ENCODE results near the gene NUDC. TPM values are rescaled to one million over a fixed set of nuclear protein-coding genes. Genes with fewer than 3 reads are reported as not detected.
"Not testable (repeated sequence)": the region's sequence is repeated elsewhere in the genome, so short reads cannot be mapped to it uniquely, and the experiment has no call there.

The NUDC gene
- total RNA-seq = 35.7 TPM

DNA sequence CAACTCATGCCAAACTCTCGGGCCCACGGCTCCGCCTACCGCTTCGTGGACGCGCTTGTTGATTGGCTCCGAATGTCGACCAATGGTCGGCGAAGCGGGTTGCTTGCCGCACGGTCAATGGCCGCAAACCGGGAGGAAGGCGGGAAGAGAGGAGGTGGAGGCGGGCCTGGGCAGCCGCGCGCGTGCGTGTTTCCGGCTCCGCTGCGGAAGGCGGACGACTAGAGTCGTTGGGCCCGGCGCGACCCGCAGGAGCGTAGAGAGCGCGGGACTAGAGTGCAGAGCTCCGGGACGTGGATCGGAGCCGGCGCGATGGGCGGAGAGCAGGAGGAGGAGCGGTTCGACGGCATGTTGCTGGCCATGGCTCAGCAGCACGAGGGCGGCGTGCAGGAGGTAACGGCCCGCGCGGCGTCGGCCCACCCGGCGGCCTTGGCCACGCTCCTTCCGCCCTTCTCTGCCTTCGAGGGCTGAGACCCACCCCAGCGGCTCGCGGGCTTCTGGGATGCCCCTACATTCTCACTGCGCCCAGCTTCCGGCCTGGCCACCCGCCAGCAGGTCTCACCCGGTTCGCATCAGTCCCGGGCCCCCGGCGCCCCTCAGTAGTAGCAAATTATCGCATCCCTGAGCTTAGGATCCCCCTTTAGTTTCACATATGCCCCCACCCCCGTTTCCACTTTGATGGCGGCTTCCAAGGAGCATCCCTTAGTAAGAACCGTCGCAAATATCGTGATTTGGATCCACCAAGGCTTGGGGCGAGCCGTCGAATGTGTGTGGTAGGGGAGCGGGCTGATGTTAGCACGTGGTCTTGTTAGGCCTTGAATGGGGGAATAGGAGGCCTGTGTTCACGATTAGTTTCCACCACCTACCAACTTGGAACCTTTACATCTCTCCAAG is at the start of gene NUDC:
TSS of gene NUDC (plus strand) at position 204 of the 891 bp plus-strand sequence. CDS start at position 310, 106 bp downstream.
- peak; percentile 97 for ATAC-seq

DNA sequence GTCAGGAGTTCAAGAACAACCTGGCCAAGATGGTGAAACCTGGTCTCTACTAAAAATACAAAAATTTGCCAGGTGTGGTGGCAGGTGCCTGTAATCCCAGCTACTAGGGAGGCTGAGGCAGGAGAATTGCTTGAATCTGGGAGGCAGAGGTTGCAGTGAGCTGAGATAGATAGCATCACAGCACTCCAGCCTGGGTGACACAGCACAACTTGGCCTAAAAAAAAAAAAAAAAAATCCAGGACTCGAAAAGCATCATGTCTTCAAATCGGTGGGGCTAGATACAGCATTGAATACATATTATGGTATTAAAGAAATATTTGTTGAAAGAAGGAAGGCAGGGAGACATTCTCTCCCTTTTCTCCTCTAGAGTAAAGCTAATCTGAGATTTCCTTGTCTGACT is 48.4 kb upstream of the NUDC start:
- ATAC-seq = not testable (repeated sequence)

DNA sequence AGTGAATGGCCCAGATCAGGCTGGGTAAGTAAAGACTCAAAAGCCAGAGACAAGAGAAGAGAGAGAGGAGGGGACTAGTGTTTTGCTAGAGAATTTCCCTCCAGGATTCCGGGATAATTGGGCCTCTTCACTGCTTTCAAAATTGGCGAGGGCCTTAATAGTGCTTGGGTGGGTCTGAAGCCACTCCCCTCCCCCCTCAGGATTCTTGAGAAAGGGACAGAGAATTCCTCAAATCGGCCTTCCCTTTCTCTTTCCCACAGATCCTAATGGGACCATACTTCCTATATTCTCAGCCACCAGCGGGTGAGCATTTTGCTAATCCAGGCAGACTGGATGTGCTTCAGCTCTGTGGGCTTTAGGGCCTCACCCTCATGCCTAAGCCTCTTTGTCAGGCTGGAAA is 46.6 kb upstream of the NUDC start:
- ATAC-seq = no peak

DNA sequence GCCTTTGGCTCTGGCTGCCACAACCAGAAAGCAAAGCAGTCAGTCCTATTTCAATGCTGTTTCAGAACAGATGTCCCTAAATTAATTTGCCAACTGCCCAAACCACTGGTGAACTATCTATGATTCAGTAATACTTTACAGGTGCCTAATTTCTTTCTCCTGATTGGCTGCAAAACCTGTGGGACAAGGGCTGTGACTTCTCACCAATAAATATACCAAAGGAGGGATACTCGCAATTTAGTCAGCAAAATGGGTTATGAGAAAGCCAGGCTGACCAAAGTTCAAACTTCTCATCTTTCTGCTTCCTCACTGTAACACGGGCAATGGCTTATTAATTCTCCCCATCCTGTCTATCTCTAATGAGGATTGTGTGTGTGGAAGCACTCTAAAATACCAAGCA is 44.2 kb upstream of the NUDC start:
- ATAC-seq = no peak

DNA sequence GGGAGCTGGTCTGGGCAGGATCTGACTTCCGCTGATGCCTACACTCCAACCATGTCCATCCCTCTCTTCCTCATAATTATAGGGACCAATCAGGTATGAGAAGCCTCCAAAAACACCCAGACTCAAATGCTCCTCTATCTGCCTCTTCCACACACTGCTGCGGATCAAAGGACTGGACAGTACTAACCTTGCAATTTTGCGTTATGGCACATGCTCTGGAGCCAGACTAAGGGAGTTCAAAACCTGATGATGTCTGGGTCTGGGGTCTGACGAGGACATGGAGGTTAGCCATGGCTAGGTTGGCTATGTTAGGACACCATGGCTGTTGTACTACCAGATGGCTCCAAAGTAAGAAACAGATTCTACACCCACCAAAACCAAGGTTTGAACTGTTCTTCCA is 41.8 kb upstream of the NUDC start:
- ATAC-seq = no peak

DNA sequence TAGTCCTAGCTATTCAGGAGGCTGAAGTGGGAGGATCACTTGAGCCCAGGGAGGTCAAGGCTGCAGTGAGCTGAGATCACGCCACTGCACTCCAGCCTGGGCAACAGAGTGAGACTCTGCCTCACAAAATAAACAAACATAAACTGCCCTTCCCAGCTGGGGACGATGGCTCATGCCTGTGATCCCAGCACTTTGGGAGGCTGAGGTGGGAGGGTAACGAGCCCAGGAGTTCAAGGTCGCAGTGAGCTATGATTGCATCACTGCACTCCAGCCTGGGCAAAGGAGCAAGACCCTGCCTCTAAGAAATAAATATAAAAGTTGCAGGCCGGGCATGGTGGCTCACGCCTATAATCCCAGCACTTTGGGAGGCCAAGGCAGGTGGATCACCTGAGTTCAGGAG is 39.9 kb upstream of the NUDC start:
- not testable (repeated sequence) for ATAC-seq

DNA sequence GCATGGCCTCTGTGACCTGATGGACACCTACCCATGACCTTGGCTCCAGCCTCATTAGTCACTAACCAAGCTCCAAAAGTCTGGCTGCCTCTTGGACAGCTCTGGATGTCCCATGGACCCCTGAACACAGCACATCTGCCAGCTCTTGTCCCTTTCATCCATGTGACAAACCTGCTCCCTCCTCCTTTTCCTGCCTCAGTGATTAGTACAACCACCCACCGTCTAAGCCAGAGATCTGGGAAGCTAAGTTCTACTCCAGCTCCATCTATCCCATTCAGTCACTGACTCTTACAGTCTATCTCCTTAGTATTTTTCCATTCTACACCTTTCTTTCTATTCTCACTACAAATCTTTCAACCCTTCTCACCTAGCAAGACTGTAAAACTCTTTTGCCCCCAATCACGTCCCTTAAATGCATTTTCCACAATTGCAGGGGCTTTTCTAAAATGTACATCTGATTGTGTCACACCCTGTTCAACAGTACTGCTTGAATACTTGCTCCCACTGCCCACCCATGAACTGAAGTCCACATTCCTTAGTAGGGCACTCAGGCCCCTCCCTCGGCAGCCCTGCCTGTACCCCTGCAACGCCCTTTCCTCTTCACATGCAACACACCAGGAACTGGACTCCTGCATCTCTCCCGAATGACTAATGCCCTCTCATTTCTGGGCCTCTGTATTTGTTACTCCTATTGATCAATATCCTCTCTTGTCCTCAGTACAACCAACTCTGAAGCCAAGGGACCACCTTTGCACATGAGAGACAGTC is 38.7 kb upstream of the NUDC start:
- no peak for ATAC-seq

DNA sequence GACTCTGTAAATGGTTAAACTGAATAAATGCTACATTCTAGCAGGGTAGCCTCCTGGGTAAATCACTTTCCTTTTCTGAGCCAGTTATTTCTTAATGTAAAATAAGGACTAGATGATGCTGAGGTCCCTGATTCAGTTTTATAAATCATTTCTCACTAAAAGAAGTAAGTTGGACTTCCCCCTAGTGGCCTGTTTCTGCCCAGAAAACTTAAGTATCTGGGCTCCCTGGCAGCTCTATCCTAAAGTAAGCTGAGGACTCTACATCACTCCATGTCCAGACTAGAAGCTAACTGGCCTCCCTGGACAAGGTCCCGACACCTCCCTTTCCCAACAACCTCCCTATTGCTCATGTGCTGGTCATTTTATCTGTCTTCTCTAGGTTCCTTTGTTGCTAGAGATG is 34.4 kb upstream of the NUDC start:
- ATAC-seq = no peak

DNA sequence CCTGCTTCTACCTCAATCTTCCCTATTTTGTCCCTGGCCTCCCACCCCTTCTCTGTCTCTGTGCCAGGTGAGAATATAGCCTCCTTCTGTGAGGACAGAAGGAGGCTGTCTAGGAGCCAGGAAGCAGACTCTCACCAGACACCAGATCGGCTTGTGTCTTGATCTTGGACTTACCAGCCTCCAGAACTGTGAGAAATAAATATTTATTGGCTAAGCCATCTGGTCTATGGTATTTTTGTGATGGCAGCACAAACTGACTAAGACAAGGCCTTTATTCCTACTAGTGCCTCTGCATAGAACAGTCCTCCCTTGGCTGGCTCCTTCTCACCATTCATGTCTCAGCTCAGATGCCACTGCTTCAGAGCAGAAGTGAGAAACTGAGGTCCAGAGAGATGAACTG is 33.3 kb upstream of the NUDC start:
- ATAC-seq = no peak

DNA sequence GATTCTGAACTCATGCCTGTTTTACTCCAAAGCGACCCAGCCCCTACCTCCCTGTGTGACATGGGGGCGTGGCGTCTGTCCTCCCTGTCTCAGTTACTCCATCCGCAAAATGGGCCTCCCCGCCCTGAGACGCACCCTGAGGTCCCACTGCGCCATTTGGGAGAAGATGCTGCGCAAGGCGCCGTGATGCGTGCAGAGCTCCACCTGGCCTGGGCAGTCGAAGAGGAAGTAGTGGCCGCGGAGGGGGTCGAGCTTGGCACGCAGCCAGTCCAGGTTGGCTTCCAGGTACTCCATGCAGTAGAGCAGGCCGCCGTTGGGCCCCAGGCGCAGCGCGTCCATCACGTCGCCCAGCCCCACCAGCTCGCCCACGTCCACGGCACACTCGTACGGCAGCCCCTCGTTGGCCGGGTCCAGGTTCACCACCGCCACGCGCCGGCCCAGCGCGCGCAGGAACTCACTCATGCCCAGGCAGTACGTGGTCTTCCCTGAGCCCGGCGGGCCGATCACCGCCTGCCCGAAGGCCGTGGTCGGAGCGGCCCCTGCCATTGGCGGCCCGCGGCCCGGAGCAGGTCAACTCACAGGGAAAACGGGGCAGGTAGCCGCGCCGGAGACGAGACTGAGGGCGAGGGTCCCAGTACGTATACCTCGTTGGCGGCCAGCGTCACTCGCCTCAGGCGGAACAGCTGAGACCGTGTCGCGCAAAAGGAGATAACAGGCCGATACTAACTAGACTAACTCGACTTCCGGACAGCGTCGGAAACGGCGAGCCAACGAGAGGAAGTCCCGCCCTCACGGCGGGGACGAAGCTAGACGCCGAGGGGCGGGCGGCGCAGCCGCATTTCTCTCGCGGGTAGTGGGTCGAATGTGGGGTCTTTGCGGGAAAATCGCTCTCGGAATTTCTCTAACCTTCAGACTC is 31.7 kb upstream of the NUDC start, which contains the start of gene GPN2:
TSS of gene GPN2 (minus strand) at position 733 of the 916 bp plus-strand sequence. CDS start at position 546, 187 bp downstream.
- peak; percentile 85 for ATAC-seq

DNA sequence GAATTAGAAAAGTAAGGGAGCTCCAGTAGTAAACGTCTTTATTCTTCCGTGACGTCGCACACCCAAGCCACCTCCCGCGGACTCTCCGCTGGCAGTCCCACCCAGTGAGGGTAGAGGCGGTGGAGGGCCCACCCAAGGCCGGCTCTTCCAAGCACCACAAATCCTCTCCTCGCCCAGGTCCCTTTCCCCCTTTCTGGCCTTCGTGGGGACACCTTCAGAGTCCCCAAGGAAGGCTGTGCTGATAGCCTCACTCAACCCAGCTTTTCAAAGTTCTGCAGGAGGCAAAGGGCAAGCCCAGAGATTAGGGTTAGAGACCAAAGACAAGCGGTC is 31.1 kb upstream of the NUDC start:
- peak; percentile 12 for ATAC-seq

DNA sequence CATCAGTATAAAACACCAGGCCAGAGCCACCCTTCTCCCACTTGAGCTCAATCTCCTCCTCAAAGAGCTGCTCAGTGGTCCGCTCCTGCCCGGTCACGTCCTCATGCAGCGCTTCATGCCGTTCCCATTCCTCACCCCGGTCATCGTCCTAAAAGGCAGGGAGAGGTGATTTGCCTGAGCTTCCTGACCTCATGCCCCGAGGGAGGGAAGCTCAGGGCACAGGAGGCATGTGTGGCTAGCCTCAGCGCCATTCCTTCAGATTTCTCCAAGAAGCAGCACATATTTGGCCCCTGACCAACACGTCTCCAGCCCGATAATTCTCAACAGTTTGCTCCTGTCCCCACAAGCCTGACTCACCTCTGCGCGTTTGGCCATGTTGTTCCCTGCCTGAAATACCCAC is 27.3 kb upstream of the NUDC start:
- ATAC-seq = no peak

DNA sequence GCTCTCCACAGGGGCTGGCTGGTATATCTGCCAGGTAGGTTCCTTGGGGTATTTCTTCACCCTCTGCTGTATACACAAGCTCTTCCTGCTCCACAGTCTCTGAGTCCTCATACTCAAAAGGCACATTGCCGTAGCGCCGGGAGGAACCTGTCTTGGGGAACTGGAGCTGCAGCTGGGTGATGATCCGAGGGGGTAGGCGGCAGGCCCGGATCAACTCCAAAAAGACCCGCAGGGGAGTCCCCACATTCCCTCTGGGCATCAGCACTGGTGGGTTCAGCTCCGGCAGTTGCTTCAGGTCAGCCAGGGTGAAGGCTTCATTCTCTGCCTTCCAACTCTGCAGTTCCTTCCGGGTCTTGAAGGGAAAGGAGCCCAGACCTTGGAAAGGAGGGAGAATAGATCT is 24.2 kb upstream of the NUDC start:
- ATAC-seq = no peak

DNA sequence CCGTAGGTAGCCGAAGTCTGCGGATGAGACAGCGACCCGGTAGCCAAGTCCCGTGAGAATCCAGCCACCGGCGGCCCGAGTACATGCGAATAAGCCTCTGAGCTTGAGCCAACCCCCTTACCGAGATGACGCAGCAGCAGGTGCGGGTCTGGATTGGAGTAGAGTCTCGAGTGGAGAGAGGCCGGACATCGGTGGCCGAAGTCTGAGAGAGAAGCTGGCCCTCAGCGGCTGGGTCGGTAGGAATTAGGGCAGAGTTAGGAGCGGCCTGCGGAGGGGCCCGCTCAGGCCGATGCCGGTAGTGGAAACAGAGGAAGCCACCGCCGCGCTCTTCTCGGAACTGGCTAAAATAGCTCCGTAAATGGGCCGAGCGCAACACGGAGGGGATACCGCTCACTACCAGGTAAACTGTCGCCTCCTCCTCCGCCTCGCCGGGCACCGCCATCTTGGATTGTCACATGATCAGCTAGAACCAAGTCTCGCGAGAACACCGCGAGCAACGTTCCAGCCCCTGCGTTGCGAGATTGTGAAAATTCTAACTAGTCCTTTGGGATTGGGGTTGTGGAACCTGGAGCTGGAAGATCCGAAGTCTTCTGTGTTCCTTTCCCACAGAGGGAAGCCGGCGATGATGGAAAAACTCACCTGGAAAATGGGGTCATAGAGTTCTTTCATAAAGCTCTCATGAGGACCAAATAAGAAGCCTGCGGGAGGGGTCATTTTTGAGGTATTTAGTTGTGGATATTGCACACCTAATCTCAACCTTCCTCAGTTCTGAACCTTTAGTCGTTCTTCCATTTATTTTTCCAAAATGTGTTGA is 21.3 kb upstream of the NUDC start, which contains the start of gene GPATCH3:
TSS of gene GPATCH3 (minus strand) at position 467 of the 814 bp plus-strand sequence. CDS start at position 442, 25 bp downstream.
- ATAC-seq = peak; percentile 85

DNA sequence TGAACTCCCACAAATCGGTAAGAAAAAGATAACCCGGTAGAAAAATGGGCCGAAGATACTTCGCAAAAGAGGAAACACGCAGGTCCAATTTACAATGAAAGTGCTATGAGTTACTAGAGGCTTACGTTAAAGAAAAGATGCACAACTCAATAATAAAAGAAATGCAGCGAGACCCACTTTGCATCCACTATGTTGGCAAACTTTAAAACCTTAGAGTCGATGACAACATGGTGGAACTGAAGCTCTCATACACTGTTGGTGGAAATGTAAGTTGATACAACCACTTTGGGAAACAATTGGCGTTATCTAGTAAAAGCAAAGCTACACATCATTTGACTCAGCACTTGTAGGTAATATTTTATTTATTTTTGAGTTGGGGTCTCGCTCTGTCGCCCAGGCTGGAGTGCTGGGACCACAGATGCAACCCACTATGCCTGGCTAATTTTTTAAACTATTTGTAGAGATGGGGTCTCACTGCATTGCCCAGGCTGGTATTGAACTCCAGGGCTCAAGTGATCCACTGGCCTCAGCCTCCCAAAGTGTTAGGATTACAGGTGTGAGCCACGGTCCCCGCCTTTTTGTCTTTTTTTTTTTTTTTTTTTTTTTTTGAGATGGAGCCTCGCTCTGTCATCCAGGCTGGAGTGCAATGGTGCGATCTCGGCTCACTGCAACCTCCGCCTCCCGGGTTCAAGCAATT is 20.6 kb upstream of the NUDC start:
- ATAC-seq = no peak

DNA sequence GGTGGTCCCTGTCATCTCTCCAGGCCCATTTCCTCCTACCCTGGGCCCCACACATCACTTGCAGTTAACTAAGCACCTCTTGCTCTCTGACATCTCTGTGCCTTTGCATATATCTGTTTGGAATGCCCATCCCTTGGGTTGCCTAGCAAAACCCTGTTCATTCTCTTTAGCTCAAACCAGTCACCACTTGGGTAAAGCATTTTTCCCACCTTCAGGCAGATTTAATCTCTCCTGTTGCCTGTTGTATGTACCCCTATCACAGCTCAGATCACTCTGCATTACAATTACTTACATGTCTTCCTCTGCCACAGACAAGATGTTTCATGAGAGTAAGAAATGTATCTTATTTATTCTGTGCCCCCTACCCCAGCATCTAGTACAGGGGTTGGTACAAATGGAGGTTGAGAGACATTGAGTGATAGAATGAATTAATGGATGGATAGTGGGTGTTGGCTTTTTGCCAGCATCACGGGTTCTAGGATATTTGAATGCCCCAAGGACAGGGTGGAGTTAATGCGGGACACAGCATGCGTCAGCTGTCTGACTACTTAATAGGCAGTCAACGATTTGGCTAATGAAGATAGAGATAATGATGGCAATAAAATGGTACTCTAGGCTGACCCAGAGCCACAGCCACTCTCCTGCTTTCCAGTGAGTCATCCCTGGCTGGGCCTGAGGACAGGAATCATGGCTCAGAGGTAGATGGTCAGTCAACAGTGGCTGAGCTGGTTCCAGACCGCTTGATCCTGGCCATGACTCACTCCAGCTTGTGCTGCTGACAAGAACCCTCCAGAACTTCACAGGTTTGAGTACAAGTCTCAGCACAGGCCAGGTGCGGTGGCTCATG is 14.2 kb upstream of the NUDC start:
- peak; percentile 94 for ATAC-seq

DNA sequence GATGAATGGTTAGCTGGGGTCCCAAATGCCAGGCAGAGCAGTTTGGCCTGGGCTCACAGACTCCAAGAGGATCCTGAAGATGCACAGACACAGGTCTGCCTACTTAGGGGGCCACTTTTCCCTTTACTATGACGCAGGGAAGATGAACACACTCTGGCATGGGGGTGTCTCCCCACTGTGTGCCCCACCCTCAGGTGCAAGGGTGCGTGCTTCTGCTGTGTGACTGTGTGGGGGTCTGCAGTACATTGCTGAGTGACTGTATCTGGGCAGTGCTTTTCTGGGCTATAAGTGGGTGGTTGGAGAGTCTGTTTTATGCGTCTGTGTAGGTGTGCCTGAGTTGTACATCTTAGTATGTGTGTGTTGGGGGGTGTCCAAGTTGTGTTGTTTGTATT is 11.6 kb upstream of the NUDC start:
- ATAC-seq = no peak

DNA sequence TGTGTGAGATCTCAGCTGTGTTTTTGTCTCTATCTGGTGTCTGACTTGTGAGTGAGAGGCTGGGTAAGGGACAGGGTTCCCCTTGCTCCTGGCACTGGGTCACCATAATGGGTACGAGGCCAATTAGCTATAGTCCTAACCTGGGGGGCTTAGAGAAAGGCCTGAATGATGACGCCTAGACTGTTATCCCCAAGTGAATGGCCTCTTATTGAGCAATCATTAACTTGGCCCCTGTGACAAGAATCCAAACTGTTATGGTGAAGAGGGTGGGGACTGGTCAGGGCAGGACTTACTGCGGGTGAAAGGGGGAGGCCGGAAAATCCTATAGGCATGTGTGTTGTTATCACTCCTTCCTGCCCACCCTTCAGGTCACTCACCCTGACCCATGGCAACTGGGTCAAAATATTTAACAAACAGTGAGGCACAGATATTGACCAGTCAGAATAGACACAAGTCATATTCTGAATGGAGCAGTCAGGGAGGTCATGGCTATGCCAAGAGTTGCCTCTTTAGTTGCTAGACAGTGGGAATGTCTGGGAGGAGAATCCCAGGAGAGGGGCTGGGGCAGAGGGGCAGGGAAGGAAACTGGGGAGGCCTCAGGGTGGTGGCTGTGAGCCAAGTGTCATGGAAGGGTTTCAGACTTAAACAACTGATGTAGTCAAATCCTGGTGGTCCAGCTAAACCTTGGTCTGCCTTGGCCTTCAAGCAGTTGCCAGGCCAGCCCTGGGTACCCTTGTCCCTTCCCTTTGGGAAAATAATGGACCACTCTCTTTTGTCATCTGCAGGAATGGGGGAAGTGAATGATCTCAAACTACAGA is 11.0 kb upstream of the NUDC start:
- ATAC-seq = no peak
